DMS 273 (cell line): Measurements from ENCODE around the gene TNNT3.

Source experiments
- DNase-seq: peaks from one replicate; lab custom pipeline; 2025; ENCODE audit not compliant: unreplicated experiment; lab: John Stamatoyannopoulos, UW

Gene TNNT3

DNA sequence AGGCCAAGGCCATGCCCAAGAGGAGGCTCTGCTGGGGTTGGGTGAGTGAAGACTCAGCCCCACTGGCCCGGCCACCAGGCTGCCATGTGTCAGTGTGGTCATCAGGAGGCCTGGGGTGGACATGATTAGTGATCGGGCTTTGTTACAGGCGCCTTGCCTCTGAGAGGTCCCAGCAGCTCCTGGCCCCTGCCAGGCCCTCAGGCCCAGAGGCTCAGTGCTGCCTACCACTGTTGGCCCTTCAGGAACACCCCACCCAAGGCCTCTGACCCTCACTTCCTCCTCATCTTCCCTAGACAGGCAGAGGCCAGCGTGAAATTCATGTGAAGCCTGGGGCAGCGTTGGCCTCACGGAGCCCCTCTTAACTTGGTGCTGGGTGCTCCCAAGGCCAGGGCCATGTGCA is 29.8 kb downstream of the TNNT3 start:
- DNase-seq = no peak

DNA sequence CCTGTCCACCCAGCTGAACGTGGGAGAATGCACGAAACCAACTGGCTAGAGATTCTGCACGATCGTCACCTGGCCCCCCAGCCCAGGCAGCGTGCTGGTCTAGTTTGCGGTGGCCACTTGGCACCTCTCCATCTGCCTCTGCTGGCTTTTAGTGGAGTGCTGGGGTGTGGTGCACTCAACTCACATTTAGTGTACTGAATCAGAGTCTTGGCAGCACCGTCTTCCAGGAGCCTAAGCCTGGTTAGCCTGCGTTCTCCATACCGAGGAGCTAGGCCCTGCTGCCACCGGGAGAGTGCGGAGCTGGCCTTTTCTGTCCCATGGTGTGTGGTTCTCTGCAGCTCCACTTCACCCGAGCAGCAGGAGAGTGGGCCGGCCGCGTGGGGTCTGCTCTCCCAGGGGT is 30.4 kb downstream of the TNNT3 start:
- DNase-seq = no peak

DNA sequence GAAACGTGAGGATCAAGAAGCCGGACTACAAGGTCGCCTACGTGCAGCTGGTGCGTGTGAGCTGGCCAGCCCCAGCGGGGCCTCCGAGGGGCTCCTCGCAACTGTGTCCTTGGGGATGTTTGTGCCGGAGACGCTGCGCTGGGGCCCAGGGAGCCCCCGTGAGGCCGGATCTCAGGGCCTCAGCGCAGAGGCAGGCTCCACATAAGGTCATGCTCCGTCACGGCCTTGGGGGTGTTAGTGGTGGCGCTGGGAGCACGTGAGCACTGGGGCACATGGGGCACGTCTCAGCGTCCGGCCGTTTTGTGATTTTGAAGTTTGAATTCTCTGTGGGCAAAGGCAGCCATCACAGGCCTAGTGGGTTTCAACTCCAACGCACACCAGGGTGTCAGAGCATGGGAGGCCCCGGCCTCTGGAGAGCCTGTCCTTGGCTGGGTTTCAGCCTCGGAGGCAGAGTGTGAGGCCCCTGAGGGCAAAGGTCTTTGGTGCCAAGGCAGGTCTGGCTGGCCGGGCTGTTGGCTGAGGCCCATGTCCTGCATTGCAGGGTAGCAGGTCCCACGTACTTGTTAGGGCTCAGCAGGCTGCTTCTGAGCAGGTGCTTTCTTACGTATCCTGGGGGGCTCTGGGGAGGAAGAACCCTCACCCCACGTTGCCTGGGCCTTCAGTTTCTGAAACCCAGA is 33.4 kb downstream of the TNNT3 start:
- DNase-seq = no peak

DNA sequence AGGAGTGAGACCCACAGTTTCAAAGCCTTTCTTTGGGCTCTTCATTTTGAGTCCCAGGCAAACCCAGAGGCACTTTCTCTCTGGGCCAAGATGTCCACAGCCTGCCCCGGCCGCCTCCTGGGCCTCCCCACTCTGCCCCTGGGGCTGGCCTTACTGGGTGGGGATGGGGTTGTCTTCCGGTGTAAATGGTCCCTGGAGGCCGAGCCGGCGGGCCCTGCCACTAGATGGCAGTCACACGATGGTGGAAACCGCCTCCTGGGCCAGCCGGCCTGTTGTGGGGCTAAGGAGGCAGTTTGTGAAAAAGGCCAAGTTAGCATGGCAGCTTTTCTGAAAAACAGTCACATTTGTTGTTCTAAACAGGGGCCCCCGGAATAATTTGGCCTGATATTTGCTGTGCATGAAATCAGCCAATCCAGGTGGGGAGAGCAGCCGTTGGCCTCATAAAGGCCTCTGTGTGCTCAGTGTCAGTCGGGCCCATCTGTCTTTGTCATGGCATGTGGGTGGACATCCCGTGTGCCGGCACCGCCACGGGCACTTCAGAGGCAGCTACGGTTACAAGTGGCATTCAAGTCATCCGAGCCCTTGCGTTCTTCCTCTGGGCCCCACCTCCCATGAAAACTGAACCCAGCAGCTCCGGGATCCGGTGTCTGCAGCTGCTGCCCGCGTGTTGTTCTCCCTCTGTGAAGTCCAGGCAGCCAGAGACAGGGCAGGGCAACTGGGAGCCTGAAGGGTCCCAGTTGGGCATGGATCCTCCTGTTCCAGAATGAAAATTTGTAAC is 34.2 kb downstream of the TNNT3 start:
- no peak for DNase-seq

DNA sequence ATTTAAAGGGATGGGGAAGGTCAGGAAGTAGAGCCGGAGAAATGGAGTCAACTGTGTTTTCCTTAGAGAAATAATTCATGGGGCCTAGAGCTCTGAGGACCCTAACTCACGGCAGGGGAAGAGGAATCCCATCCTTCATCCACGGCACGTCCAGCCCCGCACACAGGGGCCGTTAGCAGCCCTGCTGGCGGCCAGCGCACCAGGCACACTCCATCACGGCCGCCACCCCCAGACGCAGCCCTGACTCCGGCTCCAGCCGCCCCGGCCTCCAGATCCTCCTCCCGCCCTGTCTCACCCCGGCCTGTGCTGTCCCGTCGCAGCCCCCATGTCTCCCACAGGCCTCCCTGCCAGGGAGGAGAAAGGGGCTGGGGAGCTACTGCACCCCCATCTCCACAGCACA is 38.9 kb downstream of the TNNT3 start:
- DNase-seq = no peak

DNA sequence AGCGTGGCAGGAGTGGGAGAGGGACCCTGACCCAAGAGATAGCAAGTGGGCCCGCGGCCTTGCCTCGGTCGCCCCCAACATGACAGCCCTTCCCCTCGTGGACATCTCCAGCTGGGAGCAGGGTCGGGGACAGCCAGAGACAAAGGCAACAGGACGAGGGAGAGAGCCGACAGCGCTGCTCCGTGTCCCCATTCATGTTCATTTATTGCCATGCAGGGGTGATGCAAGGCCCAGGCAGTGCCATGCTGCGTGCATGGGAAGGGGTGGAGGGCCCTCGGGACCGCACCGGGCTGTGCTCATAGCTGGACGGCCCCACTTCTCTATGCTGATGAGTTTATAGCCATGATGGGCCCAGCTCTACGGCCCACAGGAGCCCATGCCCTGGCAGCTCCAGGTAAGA is 40.3 kb downstream of the TNNT3 start:
- no peak for DNase-seq

DNA sequence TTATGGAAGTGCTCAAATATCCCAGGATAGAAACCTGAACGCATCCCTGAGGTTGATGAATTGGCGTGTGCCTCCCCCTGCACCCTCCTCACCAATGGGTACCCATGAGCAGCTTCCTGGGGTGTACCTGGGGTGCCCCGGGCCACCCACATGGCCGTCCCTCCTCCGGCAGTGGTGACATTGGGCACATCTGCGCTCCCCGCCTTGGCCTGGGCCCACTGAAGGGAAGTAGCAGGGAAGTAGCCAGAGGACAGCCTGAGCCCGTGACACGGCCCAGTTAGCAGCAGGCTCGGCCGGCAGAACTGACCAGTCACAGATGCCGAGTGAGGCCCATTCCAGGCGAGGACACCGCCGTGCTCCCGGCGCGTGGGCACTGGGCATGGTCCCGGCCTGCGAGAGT is 44.4 kb downstream of the TNNT3 start:
- no peak for DNase-seq

DNA sequence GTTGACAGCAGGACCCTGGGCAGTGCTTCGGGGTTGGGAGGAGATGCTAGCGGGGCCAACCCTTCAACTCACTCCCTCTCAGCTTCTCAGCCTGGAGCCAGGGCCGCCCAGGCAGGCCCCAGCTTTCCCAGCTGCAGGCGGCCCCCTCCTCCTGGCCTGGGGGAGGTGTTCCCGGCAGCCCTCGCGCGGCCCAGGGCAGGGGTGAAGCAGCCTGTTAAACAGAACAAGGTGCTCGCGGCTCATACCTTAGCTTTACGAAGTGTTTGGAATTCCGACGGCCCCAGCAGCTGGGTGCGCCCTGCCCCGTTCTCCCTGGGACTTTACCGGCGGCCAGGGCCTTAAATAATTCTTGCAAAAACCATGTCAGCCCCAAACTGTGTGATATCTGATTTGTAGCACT is 44.8 kb downstream of the TNNT3 start:
- no peak for DNase-seq

DNA sequence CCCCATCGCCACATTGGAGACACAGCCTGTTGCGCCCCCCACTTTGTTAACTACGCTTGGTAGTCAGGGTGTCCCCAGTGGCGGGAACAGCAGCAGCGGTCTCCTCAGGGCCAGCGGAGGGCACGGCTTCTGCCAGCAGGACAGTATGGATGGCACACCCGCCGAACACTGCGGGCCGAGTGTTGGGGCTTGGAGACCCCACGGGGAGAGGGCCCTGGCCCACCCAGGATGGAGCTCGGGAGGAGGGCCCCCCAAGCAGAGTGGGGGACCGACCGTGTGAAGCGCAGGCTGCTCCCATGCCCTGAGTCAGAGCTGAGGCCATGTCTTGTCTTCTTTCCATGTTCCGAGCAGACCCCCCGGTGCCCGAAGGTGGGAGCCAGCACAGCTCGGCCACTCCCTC is 45.5 kb downstream of the TNNT3 start:
- DNase-seq = no peak

DNA sequence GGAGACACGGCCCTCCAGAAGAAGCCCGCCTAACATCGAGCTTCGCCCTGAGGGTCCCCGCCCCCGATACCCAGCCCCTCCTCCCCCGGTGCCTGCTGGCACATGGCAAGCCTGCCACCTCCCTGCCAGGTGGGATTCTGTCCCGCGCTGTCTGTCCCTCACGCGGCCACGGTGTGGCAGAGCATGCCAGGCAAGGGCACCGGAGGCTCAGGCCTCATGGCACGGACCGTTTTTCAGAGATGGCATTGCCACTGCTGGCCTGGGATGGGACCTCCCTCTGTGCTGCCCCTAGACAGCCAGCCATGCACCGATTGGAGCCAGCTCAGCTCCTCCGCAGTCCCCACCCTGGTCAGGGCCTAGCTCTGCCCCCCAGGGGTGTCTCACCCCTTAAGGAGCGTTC is 47.0 kb downstream of the TNNT3 start:
- no peak for DNase-seq

DNA sequence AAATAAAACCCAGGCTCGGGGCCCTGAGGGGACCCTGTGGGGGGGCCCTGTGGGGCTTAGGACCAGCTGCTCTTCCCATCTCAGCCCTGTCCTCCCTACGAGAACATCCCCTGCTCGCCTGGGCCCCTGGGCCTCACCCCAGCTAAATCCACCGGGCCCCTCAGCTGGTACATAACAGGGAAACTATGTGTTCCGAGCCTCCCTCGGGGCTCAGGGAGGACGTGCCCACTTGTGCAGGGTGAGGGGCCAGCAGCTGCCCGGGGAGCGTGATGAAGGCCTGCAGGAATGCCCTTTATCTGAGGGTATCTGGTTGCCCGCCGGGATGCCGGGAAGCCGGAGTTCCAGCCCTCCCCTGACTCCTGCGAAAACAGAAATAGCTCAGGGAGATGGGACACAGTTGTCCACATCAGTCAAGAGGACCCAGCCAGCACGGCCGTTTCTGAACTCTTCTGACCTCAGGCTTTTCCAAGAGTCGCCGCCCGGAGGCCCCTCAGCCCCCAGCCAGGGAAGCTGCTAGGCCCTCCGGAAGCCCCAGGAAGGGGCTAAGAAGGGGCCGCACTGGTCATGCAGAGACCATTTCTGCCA is 48.2 kb downstream of the TNNT3 start:
- no peak for DNase-seq

DNA sequence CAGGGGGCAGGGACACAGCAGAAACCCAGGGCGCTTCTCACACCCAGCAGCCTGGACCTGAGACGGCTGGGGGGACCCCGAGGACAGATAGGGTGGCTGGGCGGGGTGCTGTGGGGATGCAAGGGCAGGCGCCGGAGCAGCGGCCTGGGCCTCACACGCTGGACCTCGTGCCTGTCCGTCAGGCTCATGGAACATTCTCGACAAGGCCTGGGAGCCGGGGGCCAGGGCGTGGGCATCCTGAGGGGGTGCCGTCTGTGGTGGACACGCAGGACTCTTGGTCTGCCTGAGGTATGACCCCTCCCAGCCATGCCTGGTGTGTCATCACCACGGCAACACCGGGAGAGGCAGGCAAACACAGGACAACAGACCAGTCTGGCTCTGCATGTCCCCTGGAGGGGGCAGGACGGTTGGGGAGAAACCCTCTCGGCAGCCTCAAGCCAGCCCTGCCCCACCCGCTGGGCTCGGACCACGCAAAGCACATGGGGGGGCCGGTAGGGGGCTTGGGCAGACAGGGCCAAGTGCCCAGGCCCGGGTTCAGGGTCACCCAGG is 49.0 kb downstream of the TNNT3 start:
- DNase-seq = no peak

DNA sequence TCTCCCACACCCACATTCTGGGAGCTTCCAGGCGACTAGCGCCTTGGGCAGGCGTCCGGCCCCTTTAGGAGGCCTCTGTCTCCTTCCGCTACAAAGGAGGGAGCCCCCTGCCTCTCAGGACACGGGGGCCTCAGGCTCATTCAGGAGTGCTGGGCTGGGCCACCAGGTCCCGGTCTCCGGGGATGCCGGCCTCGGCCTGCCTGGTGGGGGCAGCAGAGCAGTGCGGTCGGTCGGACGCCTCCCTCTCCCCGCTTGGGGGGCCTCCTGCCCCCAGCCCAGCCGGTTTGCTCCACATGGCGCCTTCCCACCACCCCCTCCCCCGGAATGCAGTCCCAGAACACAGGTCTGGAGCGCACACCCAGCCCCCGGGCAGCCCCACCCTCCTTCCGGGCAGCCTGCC is 49.5 kb downstream of the TNNT3 start:
- no peak for DNase-seq

DNA sequence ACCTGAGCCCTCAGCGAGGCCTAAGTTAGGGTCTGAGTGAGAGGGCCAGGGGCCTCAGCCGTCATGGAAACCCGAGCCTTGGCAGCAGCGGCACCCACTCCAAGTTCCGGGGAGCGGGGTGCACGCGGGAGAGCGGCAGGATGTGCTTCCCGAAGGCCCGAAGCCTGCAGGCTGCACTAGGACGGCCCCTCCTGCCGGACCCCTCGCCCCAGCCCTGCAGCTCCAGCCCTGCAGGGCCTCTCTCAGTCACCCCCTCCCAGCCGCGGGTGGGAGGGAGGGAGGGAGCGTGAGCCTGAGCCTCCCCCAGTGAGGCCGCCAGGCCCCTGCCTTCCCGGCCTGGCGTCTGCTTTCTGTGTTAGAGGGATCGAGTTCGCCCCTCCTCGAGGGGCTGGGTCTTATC is 50.3 kb downstream of the TNNT3 start:
- no peak for DNase-seq

DNA sequence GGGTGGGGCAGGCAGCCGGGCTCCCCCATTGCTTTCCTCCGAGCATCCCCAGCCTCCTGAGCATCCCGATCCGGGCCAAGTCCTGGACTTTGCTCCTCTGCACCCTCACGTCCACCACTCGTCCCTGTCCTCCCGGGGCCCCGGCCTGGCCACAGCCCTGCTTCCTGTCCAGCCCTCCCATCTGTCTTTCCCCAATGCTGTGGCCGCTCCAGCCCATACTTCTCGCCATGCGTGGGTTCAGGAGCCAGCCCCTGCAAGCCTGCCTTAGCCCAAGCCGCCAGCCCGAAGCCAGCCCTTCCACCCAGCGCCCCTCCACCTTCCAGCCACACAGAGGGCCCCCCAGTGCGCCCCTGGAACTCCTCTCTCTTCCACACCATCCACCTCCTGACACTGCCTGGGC is 51.5 kb downstream of the TNNT3 start:
- no peak for DNase-seq

DNA sequence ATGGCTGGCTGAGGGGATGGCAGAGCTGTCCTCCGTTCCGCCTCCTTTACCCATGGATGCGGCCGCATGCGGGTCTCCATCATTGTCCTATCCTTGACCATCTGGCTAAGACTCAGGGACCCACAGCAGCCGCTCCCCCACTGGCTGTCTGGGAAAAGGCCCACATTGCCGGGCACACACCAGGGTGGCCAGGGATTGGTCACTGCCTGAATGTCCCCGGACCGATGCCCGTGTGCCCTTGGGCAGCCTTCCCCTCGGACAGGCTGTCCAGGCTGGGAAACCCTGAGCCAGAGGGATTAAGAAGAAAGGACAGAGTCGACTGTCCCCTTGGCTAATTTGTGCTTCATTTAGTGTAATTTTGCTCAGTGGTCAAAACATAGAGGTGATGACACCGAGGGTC is 55.7 kb downstream of the TNNT3 start:
- DNase-seq = no peak

DNA sequence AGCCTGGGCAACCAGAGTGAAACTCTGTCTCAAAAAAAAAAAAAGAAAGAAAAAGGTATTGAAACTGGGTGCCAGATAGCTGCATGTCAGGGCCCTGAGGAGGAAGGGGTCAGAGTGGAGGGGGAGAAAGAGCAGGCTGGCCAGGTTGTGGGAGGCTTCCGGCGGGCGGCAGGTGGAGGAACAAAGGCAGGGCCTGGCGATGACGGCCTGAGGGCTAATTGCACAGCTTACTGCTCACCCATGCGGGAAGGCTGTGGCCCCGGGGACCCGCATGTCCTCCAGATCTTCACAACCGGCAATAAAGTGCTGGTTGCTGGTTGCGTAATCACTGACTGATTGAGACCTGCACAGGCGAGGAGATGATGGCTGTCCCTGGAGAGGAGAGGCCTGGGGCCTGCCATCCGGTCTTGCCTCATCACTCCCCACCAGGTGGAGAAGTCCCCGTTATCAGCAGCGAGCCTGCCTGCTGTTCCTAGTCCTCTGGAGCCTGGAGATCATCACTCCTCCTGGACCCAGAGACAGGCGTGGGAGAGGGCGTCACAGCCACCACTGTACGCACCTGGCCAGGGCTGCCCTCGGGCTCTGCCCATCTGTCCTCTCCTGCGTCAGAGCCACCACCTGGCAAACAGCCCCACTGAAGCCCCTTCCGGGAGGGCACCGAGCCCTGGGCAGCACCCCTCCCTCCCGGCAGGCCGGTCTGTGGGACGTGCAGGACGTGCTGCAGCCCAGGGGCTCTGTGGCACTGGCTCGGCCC is 59.4 kb downstream of the TNNT3 start:
- DNase-seq = no peak

DNA sequence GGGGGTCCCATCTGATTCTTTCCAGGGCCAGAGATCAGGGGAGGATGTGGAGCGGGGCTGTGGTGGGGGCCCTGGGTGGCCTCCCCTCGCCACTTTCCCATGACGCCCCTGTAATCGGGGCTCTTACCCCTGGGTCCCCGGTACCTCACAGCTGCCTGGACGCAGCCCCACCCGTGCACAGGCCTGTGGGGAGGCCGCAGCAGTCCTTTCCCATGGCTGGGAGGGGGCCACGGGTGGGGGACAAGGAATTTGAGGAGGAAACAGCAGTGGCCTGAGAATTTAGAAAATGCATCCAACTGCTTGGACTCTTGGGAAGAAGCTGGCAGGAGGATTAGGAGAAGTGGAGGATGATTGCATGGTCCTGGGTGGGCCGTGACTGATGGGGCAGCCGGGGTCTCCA is 60.1 kb downstream of the TNNT3 start:
- no peak for DNase-seq

DNA sequence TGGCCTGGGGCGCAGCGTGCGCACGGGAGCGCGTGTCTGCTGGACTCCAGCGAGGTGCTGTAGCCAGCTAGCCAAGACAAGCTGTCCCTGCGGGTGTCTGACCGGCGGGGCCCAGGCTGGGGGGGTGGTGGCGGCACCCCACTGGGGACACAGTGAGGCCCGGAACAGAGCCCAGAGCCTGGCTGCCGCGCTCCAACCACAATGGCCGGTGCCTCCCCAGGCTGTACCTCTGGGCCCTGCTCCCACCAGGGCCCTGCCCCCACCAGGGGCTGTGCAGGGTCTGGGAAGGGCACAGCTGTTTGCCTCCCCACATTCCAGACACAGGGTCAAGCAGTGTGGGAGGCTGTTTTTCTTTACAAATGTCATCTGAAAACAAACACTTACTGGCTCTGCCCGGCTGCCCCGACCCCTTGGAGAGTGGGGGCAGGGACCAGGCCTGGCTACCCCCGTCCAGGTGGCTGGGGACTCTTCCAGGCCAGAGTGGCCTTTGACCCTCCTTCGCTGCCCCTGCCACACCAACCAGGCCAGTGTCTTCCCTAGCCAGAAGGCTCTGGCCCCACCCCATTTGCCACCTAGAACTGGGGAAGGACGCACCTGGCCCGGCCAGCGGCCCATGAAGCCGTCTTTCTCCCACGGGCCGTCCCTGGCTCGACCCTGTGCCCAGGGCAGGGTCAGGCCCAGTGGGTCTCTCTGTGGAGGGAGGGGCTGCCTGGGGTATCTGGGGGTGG is 63.5 kb downstream of the TNNT3 start:
- DNase-seq = no peak

DNA sequence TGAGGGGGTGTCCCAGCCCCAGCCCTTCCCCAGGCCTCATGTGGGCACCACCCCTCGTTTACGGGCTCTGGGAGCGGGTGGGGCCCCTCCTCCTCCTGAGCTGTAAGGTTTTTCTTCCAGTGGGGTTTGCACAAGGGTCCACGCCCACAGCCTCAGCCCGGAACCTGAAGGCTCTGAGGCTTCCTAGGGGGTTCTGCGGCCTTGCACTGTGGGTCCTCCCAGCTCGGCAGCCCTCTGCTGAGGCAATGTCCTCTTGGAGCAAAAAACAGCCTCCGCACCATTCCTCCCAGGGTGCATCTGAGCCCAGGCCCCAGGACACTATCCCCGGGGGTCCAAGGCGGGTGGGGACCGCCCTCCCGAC is 64.1 kb downstream of the TNNT3 start:
- no peak for DNase-seq

DNA sequence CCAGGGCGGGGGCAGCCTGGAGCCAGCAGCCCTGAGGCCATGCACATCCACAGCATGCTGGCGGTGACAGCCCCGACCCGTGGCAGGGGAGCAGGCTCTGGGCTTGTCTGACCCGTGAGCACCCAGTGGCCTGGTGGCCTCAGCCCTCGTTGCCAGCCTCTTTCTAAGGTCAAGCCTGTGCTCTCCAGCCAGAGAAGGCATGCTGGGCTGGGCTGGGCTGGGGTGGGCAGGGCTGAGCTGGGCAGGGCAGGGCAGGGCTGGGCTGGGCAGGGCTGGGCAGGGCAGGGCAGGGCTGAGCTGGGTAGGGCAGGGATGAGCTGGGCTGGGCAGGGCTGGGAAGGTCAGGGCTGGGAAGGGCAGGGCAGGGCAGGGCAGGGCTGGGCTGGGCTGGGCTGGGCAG is 67.5 kb downstream of the TNNT3 start:
- DNase-seq = no peak
